Mammary epithelial cell (primary cell): ENCODE data around the gene TELO2.

Experiments
- EZH2 ChIP-seq: IDR thresholded peaks from 2 replicates; pipeline ENCODE4 v1.6.1; 2012; ENCODE audit warnings: low read length, inconsistent platforms, borderline replicate concordance
- TF ChIP-seq, protein P1 (sequence below), 2 donors: IDR thresholded peaks in 1 of 2; conservative IDR thresholded peaks in 1 of 2; 2 replicates each; pipeline ENCODE4 v1.5.1; 2011 to 2012; ENCODE audit warnings: inconsistent platforms in 2 of 2, low read length in 2 of 2, mild to moderate bottlenecking in 2 of 2, control low read depth in 1 of 2, low read depth in 1 of 2; ENCODE audit not compliant: insufficient read depth in 1 of 2; ENCODE audit errors: extremely low read depth in 1 of 2

- no peak for TF ChIP-seq EZH2
- TF ChIP-seq, protein P1, sequence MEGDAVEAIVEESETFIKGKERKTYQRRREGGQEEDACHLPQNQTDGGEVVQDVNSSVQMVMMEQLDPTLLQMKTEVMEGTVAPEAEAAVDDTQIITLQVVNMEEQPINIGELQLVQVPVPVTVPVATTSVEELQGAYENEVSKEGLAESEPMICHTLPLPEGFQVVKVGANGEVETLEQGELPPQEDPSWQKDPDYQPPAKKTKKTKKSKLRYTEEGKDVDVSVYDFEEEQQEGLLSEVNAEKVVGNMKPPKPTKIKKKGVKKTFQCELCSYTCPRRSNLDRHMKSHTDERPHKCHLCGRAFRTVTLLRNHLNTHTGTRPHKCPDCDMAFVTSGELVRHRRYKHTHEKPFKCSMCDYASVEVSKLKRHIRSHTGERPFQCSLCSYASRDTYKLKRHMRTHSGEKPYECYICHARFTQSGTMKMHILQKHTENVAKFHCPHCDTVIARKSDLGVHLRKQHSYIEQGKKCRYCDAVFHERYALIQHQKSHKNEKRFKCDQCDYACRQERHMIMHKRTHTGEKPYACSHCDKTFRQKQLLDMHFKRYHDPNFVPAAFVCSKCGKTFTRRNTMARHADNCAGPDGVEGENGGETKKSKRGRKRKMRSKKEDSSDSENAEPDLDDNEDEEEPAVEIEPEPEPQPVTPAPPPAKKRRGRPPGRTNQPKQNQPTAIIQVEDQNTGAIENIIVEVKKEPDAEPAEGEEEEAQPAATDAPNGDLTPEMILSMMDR (conservative IDR thresholded peaks at IDR 0.05 in 1 of 2, IDR thresholded peaks at IDR 0.05 in 1 of 2; ENCODE audit: extremely low read depth in 1 of 2, insufficient read depth in 1 of 2, low read depth in 1 of 2, low read length in 2 of 2) = no peak
These were observed 11.0 kb upstream of the TELO2 start for GRCh38 chr16:1481906-1482835.
